GM18508 (cell line): ENCODE data around the gene ACTMAP.
A peak's percentile ranks its signal among the peaks of the same experiment; 100 is the strongest.
"Not testable (repeated sequence)": the region's sequence is repeated elsewhere in the genome, so short reads cannot be mapped to it uniquely, and the experiment has no call there.

Experiments
- ATAC-seq: cut with Tn5 transposase; IDR thresholded peaks from one replicate; pipeline ENCODE4 v1.9.1; 2021; ENCODE audit warnings: moderate number of reproducible peaks; ENCODE audit not compliant: insufficient read depth, unreplicated experiment

Gene ACTMAP

DNA sequence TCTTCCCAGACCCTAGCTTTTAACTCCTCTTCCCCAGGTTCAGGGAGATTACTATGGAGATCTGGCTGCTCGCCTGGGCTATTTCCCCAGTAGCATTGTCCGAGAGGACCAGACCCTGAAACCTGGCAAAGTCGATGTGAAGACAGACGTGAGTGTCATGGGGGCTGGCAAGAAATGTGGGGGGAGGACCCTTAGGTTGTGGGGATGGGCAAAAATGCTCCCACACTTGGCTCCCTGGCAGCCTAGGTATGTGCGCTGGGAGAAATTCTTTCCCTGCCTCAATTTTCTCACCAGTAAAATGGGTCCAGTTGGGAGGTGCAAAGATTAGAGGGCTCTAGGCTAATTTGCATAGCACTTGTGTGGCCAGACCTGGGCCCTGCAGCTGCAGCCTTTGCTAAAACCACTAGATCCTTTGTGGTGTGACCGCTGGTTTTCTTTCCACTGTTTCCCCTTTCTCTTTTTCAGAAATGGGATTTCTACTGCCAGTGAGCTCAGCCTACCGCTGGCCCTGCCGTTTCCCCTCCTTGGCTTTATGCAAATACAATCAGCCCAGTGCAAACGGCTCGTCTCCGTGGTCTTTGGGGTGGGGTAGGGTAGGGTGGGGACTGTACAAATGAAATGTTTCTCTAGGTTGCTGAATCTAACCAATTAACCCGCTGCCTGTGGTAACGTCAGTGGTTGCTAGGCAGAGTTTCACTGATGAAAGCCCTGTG lies 26.8 kb upstream of the ACTMAP start:
- peak; percentile 40 for ATAC-seq

DNA sequence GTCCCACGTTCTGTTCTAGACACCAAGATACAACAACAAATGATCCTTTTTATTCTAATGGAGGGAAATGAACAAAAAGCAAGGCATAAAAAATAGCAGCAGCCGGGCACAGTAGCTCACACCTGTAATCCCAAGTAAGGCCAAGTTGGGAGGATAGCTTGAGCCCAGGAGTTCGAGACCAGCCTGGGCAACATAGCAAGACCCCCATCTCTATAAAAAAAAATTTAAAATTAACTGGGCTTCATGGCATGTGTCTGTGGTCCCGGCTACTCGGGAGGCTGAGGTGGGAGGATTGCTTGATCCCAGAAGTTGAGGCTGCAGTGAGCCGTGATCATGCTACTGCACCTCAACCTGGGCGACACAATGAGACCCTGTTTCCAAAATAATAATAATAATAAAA lies 26.1 kb upstream of the ACTMAP start:
- no peak for ATAC-seq

DNA sequence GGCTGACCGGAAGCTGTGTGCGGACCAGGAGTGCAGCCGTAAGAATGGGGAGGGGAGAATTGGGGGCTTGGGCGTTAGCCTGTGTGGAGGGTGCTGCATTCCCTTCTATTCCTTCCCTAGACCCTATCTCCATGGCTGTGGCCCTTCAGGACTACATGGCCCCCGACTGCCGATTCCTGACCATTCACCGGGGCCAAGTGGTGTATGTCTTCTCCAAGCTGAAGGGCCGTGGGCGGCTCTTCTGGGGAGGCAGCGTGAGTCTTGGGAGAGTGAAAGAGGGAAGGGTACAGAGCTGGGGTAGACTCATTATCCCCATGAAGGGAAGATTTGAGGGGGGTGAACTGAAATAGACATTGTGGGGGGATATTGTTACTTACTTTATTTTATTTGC lies 25.4 kb upstream of the ACTMAP start:
- no peak for ATAC-seq

DNA sequence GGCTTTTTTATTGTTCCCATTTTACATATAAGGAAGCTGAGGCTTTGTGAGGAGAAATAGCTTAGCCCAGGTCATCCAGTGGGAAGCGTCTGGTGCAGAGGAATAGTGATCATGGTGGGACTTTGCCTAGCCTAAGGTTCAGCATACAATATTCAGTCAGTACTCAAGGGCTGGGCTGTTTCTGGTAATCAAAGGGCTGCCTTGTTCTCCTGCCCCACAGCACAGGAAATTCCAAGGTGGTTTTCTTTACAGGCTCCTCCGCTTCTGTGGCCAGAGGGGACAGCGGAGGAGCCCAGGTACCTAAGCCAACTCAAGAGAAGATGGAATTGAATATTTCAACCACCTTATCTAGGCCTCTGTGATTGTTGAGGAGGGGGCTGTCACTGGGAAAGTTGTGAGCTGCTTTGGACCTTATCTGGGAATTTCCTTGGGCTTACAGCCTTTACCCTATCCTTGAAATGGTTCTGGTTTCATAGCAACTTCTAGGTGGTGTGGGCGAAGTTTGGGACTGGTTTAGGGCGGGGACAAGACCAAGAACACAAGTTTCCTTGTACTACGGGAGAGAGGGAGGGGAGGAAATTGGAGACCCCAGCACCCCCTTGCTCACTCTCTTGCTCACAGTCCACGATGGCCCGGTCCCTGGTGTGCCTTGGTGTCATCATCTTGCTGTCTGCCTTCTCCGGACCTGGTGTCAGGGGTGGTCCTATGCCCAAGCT lies 24.8 kb upstream of the ACTMAP start, which contains the start of gene MIA:
MIA (plus strand) TSS at position 606 of the 716 bp plus-strand sequence; CDS start at position 628, 22 bp downstream.
- no peak for ATAC-seq

DNA sequence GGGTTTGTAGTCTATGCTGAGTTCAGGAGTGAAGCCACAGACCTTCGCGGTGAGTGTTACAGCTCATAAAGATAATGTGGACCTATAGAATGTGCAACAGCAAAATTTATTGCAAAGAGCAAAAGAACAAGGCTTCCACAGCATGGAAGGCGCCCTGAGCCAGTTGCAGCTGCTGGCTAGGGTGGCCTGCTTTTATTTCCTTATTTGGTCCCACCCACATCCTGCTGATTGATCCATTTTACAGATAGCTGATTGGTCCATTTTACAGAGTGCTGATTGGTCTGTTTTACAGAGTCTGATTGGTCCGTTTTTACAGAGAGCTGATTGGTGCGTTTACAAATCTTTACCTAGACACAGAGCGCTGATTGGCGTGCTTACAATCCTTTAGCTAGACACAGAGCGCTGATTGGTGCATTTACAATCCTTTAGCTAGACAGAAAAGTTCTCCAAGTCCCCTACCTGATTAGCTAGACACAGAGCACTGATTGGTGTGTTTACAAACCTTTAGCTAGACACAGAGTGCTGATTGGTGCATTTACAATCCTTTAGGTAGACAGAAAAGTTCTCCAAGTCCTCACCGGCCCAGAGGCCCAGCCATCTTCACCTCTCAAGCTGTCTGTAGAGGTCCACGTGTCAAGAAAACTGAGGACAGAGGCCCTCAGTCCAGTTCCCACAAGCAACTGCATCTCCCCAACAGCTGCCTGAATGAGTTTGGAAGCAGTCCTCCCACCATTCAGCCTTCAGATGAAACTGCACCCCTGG lies 21.0 kb upstream of the ACTMAP start:
- ATAC-seq = not testable (repeated sequence)

DNA sequence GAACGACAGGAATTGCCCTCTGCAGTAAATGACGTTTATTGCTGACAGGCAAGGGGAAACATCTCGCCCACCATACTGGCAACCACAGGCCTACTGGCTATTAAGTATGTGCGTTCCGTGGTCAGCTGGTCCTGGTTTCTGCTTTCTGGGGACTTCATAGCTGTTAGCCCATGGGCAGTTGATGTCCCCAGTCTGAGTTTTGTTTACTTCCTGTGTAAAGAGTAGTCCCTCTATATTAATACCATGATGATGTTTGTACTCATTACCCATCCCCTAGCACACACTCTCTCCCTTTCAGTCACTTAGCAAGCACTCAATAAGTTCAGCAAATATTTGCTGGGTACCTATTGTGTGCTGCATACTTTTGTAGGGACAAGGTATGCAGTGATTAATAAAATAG lies 18.6 kb upstream of the ACTMAP start:
- ATAC-seq = no peak

DNA sequence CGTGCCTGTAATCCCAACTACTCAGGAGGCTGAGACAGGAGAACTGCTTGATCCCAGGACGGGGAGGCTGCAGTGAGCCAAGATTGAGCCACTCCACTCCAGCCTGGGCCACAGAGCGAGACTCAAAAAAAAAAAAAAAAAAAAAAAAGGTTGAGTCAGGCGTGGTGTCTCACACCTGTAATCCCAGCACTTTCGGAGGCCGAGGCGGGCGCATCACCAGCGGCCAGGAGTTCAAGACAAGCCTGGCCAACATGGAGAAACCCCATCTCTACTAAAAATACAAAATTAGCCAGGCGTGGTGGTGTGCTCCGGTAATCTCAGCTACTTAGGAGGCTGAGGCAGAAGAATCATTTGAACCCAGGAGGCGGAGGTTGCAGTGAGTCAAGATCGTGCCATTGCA lies 16.1 kb upstream of the ACTMAP start:
- not testable (repeated sequence) for ATAC-seq

DNA sequence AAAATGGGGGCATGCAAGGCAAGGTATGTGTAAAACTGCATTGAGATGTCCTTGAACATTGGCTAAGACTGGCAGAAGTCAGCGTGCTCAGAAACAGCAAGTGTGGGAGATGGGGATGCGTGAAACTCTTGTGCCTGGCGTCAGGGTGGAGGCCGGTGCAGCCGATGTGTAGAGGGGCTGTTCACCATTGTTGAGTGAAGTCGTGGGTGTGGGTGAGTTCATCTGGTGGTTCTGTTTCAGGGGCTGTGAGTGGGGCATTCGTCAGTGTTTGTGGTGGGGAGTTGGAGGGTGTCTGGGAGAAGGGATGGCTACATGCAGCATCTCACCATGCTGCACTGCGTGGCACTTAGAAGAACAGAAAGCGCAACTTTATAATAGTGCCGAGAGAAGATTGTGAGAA lies 13.7 kb upstream of the ACTMAP start:
- ATAC-seq = no peak

DNA sequence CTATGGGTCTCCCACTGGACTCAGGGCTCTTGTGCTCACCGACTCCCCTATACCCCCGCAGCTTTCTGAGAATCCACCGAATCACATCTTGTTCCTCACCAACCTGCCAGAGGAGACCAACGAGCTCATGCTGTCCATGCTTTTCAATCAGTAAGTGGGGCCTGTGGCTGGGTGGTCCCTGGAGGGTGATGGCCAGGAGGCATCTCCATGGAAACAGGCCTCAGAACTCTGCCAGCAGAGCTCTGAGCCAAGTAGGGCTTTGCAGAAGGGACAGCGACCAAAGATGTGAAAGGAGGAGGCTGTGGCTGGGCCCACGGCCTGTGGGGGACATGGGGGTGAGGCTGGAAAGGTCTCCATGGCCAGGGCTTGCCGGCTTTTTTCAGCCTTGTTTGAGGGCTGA lies 13.2 kb upstream of the ACTMAP start:
- ATAC-seq = no peak

DNA sequence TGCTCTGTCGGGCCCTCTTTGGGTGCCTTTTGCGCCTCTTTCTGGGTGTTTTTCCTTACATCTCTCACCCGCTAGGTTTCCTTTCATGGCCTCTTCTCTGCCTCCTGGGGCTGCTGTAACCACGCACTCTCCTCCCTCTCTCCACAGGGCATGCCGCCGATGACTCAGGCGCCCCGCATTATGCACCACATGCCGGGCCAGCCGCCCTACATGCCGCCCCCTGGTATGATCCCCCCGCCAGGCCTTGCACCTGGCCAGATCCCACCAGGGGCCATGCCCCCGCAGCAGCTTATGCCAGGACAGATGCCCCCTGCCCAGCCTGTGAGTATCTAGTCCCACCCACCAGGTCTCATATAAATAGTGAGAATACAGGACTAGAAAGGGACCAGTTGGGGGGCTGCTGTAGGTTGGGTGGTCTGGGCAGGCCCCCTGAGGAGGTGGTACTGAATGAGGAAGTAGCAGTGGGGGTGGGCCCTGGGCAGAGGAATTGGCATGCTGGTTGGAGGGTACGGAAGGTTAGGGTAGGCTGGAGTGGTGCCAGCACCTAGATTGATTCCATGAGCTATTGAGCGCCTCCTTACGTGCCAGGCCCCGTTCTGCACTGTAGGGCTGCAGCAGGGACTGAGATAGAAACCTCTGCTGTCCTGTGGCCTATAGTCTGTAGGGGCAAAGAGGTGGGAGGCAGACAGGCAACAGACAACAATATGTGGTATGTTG lies 12.6 kb upstream of the ACTMAP start:
- ATAC-seq = no peak

DNA sequence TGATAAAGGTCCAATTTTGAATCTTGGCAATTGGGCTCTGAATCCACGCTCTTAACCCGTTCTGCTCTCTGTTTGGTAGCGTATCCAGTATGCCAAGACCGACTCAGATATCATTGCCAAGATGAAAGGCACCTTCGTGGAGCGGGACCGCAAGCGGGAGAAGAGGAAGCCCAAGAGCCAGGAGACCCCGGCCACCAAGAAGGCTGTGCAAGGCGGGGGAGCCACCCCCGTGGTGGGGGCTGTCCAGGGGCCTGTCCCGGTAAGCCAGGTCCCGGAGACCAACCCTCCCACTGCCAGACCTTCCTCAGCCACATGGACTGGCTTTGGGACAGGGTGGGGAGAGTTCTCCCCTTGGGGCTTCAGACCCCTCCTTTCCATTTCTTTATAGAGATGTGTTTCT lies 9.1 kb upstream of the ACTMAP start:
- ATAC-seq = no peak

DNA sequence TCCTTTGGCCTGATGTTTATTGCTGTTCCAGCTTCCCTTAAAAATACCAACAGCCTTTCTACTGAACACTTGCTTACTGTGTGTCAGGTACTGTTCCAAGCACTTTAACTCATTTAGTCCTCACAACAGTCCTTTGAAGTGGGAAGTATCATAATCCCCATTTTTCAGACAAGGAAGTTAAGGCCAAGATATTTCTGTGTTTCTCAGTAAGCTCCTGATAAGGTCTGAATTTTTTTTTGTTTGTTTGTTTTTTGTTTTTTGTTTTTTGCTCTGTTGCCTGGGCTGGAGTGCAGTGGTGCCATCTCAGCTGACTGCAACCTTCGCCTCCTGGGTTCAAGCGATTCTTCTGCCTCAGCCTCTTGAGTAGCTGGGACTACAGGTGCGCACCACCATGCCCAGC lies 8.2 kb upstream of the ACTMAP start:
- ATAC-seq = no peak

DNA sequence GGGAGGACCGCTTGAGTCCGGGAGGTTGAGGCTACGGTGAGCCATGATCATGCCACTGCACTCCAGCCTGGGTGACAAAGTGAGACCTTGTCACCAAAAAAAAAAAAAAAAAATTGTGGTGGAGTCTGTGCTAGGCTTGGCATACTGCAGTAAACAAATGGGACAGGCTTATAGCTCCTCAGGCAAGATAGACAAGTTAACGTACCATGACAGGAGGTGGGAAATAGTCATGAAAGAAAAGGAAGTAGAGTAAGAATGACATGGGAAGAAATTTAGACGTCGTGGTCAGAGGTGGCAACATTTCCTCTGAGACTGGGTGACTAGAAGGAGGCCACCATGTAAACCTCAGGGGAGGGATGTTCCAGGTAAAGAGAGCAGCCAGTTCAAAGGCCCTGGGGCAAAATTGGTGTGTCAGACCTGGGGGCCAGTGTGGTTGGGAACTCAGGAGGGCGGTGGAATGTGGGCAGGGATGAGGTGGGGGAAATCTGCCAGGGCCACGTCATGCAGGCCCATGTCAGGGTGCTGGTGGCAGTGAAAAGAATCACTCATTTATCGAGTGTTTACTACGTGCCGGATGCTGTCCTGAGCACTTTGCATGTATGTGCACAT lies 6.3 kb upstream of the ACTMAP start:
- ATAC-seq = no peak

DNA sequence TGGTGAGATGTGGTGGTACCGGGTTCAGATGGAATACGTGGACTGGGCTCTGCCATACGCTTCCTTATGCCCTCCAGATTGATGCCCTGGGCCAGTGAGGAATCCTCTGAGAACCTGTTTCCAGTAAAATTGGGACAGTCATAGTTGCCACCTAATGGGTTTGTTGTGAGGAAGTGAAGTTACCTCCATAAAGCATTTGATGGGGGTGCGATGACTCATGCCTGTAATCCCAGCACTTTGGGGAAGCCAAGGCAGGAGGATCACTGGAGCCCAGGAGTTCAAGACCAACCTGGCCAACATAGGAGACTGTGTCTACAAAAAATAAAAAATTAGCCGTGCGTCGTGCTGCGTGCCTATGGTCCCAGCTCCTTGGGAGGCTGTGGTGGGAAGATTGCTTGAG lies 5.5 kb upstream of the ACTMAP start:
- ATAC-seq = no peak

DNA sequence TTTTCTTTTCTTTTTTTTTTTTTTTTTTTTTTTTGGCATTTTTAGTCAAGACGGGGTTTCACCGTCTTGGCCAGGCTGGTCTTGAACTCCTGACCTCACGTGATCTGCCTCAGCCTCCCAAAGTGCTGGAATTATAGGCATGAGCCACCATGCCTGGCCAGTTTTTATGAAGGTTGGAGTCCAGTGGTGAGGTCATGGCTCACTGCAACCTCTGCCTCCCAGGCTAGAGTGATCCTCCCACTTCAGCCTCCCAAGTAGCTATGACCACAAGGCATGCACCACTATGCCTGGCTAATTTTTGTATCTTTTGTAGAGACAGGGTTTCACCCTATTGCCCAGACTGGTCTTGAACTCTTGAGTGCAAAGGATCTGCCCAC lies 5.0 kb upstream of the ACTMAP start:
- ATAC-seq = no peak

DNA sequence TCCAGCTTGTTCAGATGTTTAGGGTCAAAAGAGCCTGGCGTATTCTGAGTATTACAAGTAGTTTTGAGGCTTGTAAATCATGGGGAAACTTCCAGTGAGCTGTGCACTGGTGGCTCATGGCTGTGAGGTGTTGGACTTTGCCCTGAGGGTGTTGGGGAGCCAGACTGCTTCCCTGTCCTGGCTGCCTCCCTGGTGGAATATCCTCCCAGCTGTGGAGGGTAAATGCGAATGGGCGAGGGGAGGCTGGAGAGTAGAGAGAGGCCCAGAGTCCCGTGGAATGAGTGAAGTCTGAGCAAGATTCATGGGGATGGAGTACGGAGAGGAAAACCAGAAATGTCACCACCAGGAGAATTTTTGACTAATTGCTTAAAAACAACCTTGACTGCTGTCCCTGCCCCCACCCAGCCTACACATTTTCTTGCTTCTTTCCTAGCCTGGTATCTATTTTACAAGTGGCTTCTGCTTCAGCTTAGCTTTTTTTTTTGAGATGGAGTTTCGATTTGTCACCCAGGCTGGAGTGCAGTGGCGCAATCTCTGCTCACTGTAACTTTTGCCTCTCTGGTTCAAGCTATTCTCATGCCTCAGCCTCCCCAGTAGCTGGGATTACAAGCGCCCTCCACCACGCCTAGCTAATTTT lies 4.5 kb upstream of the ACTMAP start:
- no peak for ATAC-seq

DNA sequence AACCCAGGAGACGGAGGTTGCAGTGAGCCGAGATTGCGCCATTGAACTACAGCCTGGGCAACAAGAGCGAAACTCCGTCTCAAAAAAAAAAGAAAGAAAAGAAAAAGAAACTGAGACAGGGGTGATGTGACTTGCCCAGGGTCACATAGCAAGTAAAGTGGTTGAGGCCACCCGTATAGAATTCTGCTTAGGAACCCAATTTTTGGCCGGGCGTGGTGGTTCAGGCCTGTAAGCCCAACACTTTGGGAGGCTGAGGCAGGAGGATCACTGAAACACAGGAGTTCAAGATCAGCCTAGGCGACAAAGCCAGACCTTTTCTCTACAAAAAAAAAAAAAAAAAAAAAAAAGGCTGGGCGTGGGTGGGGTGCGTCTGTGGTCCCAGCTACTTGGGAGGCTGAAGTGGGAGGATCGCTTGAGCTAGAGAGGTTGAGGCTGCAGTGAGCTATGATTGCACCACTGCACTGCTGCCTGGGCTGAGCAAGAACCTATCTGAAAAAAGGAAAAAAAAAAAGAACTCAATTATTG lies 2.0 kb upstream of the ACTMAP start:
- ATAC-seq = no peak

DNA sequence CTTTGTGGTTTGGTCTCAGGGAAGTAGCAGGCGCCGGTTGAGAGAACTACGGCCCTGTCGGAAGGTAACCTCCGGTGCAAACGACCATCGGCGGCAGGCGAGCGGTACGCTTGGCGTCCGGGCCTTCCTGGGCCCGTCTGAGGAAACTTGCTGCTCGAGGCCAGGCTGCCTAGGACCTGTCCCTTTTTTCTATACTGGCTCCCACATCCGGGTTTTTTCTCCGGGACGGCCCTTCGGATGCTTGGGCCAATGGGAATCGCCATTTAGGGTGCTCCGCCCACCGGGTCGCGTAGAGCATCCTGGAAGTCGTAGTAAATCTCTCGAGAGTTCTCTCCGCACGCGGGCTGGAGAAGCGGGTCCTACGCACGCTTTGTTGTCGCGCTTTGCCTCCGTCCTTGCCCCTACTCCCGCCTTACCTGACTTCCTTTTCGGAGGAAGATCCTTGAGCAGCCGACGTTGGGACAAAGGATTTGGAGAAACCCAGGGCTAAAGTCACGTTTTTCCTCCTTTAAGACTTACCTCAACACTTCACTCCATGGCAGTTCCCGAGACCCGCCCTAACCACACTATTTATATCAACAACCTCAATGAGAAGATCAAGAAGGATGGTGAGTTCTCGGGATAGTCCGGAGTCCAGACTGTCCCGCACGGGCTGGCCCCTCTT lies 729 bp upstream of the ACTMAP start, which contains the start of gene SNRPA:
SNRPA (plus strand) TSS at position 330 of the 664 bp plus-strand sequence; CDS start at position 536, 206 bp downstream.
- peak; percentile 28 for ATAC-seq

DNA sequence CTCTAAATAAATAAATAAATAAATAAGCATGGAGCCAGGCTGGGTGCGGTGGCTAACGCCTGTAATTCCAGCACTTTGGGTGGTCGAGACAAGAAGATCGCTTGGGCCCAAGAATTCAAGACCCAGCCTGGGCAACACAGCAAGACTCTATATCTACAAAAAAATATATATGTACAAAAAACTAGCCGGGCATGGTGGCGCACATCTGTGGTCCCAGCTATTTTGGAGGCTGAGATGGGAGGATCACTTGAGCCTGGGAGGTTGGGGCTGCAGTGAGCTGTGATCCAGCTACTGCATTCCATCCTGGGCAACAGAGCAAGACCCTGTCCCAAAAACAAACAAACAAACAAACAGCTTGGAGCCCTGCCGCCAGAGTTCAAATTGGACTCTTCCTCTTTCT lies 2.7 kb downstream of the ACTMAP start:
- ATAC-seq = no peak
